Measurements from ENCODE around the gene MCF2L2.

The MCF2L2 gene

GRCh38 chr3:183158113-183158512, 270.3 kb downstream of the MCF2L2 start:
- no peak for DNase-seq

- DNase-seq = no peak
These were observed 272.2 kb downstream of the MCF2L2 start for GRCh38 chr3:183156266-183156665.

DNA sequence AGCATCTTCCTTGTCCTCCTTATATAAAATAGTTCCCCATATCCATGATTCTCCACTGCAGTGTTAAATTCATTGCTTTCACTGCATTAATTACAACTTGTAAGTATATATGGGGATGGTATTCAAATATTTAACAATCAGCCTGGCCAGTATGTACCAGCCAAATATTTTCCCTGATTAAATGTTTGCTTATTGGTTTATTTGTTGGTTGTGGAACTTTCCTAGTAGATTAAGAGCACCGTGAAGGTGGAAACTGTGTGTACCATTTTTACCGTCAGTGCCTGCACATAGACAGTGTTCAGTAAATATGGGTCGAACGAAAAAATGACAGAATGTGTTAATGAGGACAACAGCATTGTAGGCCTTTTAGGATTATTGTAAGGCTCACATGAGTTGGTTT, 272.9 kb downstream of the MCF2L2 start:
- no peak for DNase-seq

- DNase-seq = no peak
These were observed 275.0 kb downstream of the MCF2L2 start for GRCh38 chr3:183153210-183153950.

DNA sequence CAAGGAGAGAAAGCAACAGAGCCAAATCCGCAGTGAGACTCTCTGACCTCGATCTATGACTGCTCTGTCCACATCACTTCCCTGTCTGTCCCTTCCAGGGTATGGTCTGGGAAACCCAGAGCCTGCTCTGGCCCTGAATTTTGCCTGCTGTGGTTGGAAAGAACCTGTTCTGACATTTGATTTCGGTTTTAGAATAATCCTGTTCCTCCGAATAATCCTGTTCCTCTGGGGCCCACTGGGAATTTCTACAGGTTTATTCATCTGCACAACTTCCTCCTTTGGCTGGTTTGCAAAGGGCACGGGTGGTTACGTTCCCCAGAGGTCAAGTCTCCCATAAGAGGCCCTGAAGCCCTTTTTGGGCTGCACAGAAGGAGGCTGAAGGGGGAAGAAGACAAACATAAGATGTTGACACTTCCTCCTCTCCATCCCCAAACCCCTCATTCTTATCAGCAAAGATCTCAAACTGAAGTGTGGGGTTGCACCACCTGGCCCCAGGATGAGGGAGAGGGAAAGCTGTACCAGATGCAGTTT, 276.5 kb downstream of the MCF2L2 start:
- no peak for DNase-seq

DNA sequence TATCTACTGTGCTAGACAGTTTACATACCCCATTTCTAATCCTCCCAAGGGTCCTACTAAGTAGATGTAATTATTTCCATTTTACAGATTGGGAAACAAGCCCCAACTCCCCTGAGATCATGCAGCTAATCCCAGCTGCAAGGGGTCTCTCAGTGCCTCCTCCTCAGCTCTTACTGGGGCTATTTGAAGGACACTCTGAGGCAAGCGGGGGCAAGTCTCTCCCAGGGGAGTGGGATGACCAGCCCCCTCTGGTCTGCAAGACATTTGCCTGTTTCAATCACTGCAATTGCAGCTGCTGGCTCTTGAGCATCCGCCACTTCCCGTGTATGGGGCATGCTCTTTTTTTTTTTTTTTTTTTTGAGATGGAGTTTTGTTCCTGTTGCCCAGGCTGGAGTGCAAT, 277.3 kb downstream of the MCF2L2 start:
- no peak for DNase-seq

GRCh38 chr3:183149915-183150750, 278.3 kb downstream of the MCF2L2 start:
- DNase-seq = no peak

DNA sequence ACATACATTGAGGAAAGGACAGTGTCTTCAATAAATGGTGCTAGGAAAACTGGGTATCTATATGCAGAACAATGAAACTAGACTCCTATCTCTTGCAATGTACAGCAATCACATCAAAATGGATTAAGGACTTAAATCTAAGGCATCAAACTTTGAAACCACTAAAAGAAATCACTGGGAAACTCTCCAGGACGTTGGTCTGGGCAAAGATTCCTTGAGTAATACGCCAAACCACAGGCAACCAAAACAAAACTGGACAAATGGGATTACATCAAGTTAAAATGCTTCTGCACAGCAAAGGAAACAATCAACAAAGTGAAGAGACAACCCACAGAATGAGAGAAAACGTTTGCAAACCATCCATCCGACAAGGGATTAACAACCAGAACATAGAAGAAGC, 280.4 kb downstream of the MCF2L2 start:
- no peak for DNase-seq

GRCh38 chr3:183144363-183144762, 284.1 kb downstream of the MCF2L2 start:
- no peak for DNase-seq

- no peak for DNase-seq
These were observed 286.2 kb downstream of the MCF2L2 start for GRCh38 chr3:183142199-183142598.

- DNase-seq = no peak
These were observed 293.6 kb downstream of the MCF2L2 start for GRCh38 chr3:183134844-183135243.

DNA sequence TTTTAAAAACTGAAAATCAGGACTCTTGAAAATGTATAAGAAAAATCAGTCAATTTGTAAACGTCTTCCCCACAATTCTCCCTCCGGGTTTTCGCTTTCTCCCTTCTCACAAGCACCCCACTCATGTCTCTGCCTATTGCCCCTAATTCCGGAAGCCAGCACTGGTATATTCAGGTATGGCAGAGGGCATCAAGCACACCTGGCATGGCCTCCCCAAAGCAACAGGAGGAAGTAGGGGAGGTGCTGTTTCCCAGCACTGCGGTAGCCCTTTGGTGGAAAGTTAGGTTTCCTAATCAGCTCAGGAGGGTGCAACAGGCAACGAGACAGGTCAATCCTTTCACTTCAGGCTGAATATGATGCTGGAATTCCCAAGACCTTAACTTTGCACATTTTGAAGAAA, 296.0 kb downstream of the MCF2L2 start:
- no peak for DNase-seq

- no peak for DNase-seq
These were observed 296.7 kb downstream of the MCF2L2 start for GRCh38 chr3:183131735-183132134.

DNA sequence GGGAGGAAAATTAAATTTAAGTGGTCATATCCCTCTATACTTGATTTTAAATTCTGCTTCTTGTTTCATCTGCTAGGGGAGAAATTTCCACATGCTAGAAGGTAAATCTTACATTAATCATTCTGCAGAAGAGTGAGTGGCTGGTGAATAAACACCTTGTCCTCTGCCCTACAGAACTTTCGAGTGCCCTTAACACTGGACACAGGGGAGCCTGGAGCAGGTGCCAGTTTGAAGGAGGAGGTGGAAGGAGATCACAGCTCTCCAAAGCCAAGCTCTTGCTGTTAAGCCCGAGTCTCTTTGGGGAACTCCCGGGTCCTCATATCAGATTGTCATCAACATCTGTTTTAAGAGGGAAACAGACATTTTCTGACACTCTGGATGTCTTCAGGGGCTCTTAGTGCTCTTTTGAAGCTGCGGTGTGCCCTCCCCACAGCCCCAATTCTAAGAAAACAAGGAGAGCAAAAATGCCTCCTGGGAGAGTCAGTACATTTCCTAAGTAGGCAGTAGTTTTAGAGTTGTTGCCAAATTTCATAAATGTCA, 297.2 kb downstream of the MCF2L2 start:
- DNase-seq = no peak

DNA sequence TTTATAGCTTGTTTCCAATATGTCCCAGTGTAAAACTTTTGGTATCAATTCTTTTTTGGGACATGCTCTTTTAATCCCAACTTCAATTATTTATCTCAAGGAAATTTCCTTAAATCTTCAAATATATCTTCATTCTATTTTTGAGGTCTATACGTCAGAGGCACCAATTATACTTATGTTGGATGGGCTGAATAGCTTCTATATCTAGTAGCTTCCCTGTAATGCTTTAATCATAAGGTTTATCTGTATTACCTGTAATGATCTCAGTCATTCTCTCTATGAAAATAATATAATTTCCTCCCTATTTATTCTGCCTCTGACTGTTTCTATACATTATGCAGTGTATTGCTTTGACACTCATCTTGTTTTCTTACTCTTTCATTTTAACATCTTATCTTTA, 299.2 kb downstream of the MCF2L2 start:
- DNase-seq = no peak

- DNase-seq = no peak
These were observed 299.7 kb downstream of the MCF2L2 start for GRCh38 chr3:183128709-183129108.

Data from COR-L47 (cell line).